ENCODE data around the gene TRAF7. TPM values are rescaled to one million over a fixed set of nuclear protein-coding genes. Genes with fewer than 3 reads are reported as not detected.

TRAF7 gene
- total RNA-seq, 1 experiment from 2014 or later = 160 TPM

GRCh38 chr16:2151188-2152091 is 4.1 kb upstream of the TRAF7 start:
- Histone ChIP-seq H3K27me3 (ENCODE audit: insufficient read depth, low read length) (no peaks in the 10 kb centered on the region), H3K27ac (ENCODE audit: low read depth, low read length) (peak overlapping the region; percentile 84), H3K4me1 (ENCODE audit: control insufficient read depth in 1 of 2, insufficient read depth in 2 of 2, low read length in 2 of 2) (peaks cover 46 to 66% of the 10 kb centered on the region in 2 experiments), H4K20me1 (ENCODE audit: insufficient read depth) (no peaks in the 10 kb centered on the region; the same call in 1 of the 2 replicates), H3K79me2 (ENCODE audit: insufficient read depth, low read length) (peaks cover 49% of the 10 kb centered on the region), H3K9me2 (ENCODE audit: insufficient read depth) (no peaks in the 10 kb centered on the region), H3K36me3 (ENCODE audit: control insufficient read depth in 1 of 2, insufficient read depth in 2 of 2, low read length in 2 of 2) (peaks cover 0 to 24% of the 10 kb centered on the region in 2 experiments; a peak in 2 of 4 replicates), H3K9ac (ENCODE audit: low read length) (peak overlapping the region; percentile 91), H3K9me3 (ENCODE audit: control insufficient read depth in 1 of 2, insufficient read depth in 1 of 2, low read depth in 1 of 2, low read length in 2 of 2) (no peaks in the 10 kb centered on the region), H2AFZ (ENCODE audit: low read depth, low read length, poor library complexity, severe bottlenecking) (no peak overlapping the region), H3K4me3 (replicated peaks in 1 of 2; ENCODE audit: low read depth in 1 of 2, low read length in 2 of 2) (peak overlapping the region in 1 of 2 experiments; percentile 64; a peak in 3 of 4 replicates), H3K4me2 (ENCODE audit: low read length) (peak overlapping the region; percentile 99)
- intact Hi-C loops (cut with micrococcal nuclease) = loop anchor here (2.0 to 5.0 kb wide), 2 partner anchors 71 to 99 kb away; partner anchors contain the start of genes E4F1 and ECI1
- ChIA-PET RAD21 (ENCODE audit: low non-redundant PET in 1 of 2, low total read pairs in 2 of 2, uncharacterized antibody in 2 of 2, unreplicated experiment in 2 of 2) (interaction anchor here in 1 of 2 experiments (1.0 kb wide), 1 partner anchor 133 kb away, joined by 4 read pairs; no protein-coding TSS in a partner anchor), POLR2A (interaction anchor here (0.6 to 3.0 kb wide), 8 partner anchors 11 to 262 kb away, joined by 3 to 19 read pairs (median 4); partner anchors contain the start of genes NPW, NTHL1, PGP and PKD1), CTCF (interaction anchor here (1.0 to 3.6 kb wide), 4 partner anchors 11 to 350 kb away, joined by 3 to 24 read pairs (median 4); no protein-coding TSS in a partner anchor)
- peak; percentile 4; the same call in 1 of the 2 replicates for ATAC-seq
- TF ChIP-seq ZFX (IDR thresholded peaks at IDR 0.05) (0 out of 2 replicates have a peak, but pooled peaks have one; percentile 8), EGR1 (IDR thresholded peaks at IDR 0.05; ENCODE audit: low read depth) (no peak)
- BruUV-seq (replicated peaks) = no TSS peak
- no peak for DNase-seq (ENCODE audit: low read depth, low spot score)

GRCh38 chr16:2152695-2153506 is 2.7 kb upstream of the TRAF7 start:
- ATAC-seq (peak; percentile 1; the same call in 1 of the 2 replicates), DNase-seq (ENCODE audit: low read depth, low spot score) (no peak)
- Histone ChIP-seq H3K9me3 (ENCODE audit: control insufficient read depth in 1 of 2, insufficient read depth in 1 of 2, low read depth in 1 of 2, low read length in 2 of 2) (no peaks in the 10 kb centered on the region), H3K4me3 (replicated peaks in 1 of 2; ENCODE audit: low read depth in 1 of 2, low read length in 2 of 2) (peak overlapping the region; percentile 77 to 98), H3K27me3 (ENCODE audit: insufficient read depth, low read length) (no peaks in the 10 kb centered on the region), H3K27ac (ENCODE audit: low read depth, low read length) (peak overlapping the region; percentile 84), H3K4me2 (ENCODE audit: low read length) (peak overlapping the region; percentile 99), H3K4me1 (ENCODE audit: control insufficient read depth in 1 of 2, insufficient read depth in 2 of 2, low read length in 2 of 2) (peaks cover 53 to 73% of the 10 kb centered on the region in 2 experiments), H3K9ac (ENCODE audit: low read length) (peak overlapping the region; percentile 91), H3K9me2 (ENCODE audit: insufficient read depth) (no peaks in the 10 kb centered on the region), H2AFZ (ENCODE audit: low read depth, low read length, poor library complexity, severe bottlenecking) (no peak overlapping the region), H3K36me3 (ENCODE audit: control insufficient read depth in 1 of 2, insufficient read depth in 2 of 2, low read length in 2 of 2) (peaks cover 0 to 28% of the 10 kb centered on the region in 2 experiments; a peak in 2 of 4 replicates), H4K20me1 (ENCODE audit: insufficient read depth) (no peaks in the 10 kb centered on the region; the same call in 1 of the 2 replicates), H3K79me2 (ENCODE audit: insufficient read depth, low read length) (peaks cover 64% of the 10 kb centered on the region)
- RAD21 ChIA-PET (ENCODE audit: low non-redundant PET in 1 of 2, low total read pairs in 2 of 2, uncharacterized antibody in 2 of 2, unreplicated experiment in 2 of 2) = no interaction called here
- BruUV-seq (replicated peaks) = no TSS peak
- CTCF ChIA-PET = interaction anchor here (1.5 to 3.6 kb wide), 2 partner anchors 13 to 130 kb away, joined by 5 to 24 read pairs; no protein-coding TSS in a partner anchor
- intact Hi-C loops (cut with micrococcal nuclease) = loop anchor here (5.0 kb wide), 1 partner anchor 69 kb away; the partner anchor contains the start of gene E4F1
- TF ChIP-seq TCF7L2 (IDR thresholded peaks at IDR 0.05; ENCODE audit: borderline replicate concordance, extremely low read depth, insufficient read depth, insufficient read length) (no peak), ZFX (IDR thresholded peaks at IDR 0.05) (peak; percentile 35; the same call in 1 of the 2 replicates), CTCF (IDR thresholded peaks at IDR 0.05 in 2 of 3, conservative IDR thresholded peaks at IDR 0.05 in 1 of 3; ENCODE audit: borderline replicate concordance in 1 of 3, insufficient read depth in 1 of 3, low read depth in 2 of 3, low read length in 2 of 3) (peak in 2 of 3 experiments; percentile 19 to 22; a peak in 3 of 6 replicates), POLR2A (IDR thresholded peaks at IDR 0.05; ENCODE audit: borderline replicate concordance, extremely low read depth, insufficient read depth, insufficient read length) (peak; percentile 71), POLR2AphosphoS5 (IDR thresholded peaks at IDR 0.05; ENCODE audit: low read depth, low read length) (peak; percentile 74), FOSL1 (IDR thresholded peaks at IDR 0.05; ENCODE audit: low read depth) (no peak), CBX3 (IDR thresholded peaks at IDR 0.05; ENCODE audit: low read depth) (no peak)
- POLR2A ChIA-PET = interaction anchor here (0.7 to 3.0 kb wide), 5 partner anchors 9 to 188 kb away, joined by 3 to 19 read pairs (median 6); partner anchors contain the start of genes PKD1 and RPS2
